SK-N-MC (cell line): ENCODE measurements around the gene CBS.

Experiments used
- EZH2 ChIP-seq: fragments of 200-600 bp; sonication (generic); IDR thresholded peaks from one replicate; pipeline ENCODE4 v1.6.1; 2017; ENCODE audit warnings: antibody characterized with exemption
- FOXP2 ChIP-seq: optimal IDR thresholded peaks from 2 replicates; pipeline ENCODE3; 2011; ENCODE audit warnings: mild to moderate bottlenecking, moderate library complexity; ENCODE audit not compliant: insufficient read depth; ENCODE audit errors: extremely low read length, control extremely low read depth
- POLR2AphosphoS5 ChIP-seq: IDR thresholded peaks from 2 replicates; pipeline ENCODE4 v1.6.1; 2012; ENCODE audit warnings: mild to moderate bottlenecking, low read depth, low read length, borderline replicate concordance

- TF ChIP-seq POLR2AphosphoS5 (no peak), EZH2 (no peak), FOXP2 (no peak)
Measured at GRCh38 chr21:43012596-43012995, 63.0 kb downstream of the CBS start.
